Measurements from ENCODE around the gene NPTX1.
A peak's percentile ranks its signal among the peaks of the same experiment; 100 is the strongest.

NPTX1 gene

GRCh38 chr17:80442764-80443163 lies 33.6 kb downstream of the NPTX1 start:
- H3K4me1 ChIP-seq (ENCODE audit: insufficient read depth, poor library complexity, severe bottlenecking) = no peaks in the 10 kb centered on the region
- no peaks in the 10 kb centered on the region for H3K36me3 ChIP-seq (ENCODE audit: low read depth)
- no peaks in the 10 kb centered on the region for H3K27me3 ChIP-seq (ENCODE audit: insufficient read depth, poor library complexity, severe bottlenecking)
- H3K27ac ChIP-seq (ENCODE audit: poor library complexity, severe bottlenecking) = no peak overlapping the region
- no peak for DNase-seq (ENCODE audit: low spot score)
- TF ChIP-seq CTCF (IDR thresholded peaks at IDR 0.05; ENCODE audit: poor library complexity, severe bottlenecking) = no peak
- no peak overlapping the region for H3K4me3 ChIP-seq (ENCODE audit: severe bottlenecking)
- H3K9me3 ChIP-seq (ENCODE audit: severe bottlenecking) = no peaks in the 10 kb centered on the region
- no peak for ATAC-seq (ENCODE audit: low read depth)

GRCh38 chr17:80442323-80442659 lies 34.1 kb downstream of the NPTX1 start:
- ATAC-seq (ENCODE audit: low read depth) (no peak), DNase-seq (ENCODE audit: low spot score) (no peak)
- H3K4me3 ChIP-seq (ENCODE audit: severe bottlenecking) = no peak overlapping the region
- H3K9me3 ChIP-seq (ENCODE audit: severe bottlenecking) = no peaks in the 10 kb centered on the region
- H3K4me1 ChIP-seq (ENCODE audit: insufficient read depth, poor library complexity, severe bottlenecking) = no peaks in the 10 kb centered on the region
- H3K36me3 ChIP-seq (ENCODE audit: low read depth) = no peaks in the 10 kb centered on the region
- no peak overlapping the region for H3K27ac ChIP-seq (ENCODE audit: poor library complexity, severe bottlenecking)
- H3K27me3 ChIP-seq (ENCODE audit: insufficient read depth, poor library complexity, severe bottlenecking) = no peaks in the 10 kb centered on the region
- TF ChIP-seq CTCF (IDR thresholded peaks at IDR 0.05; ENCODE audit: poor library complexity, severe bottlenecking) = no peak

- TF ChIP-seq CTCF (IDR thresholded peaks at IDR 0.05; ENCODE audit: poor library complexity, severe bottlenecking) = no peak
- Histone ChIP-seq H3K27me3 (ENCODE audit: insufficient read depth, poor library complexity, severe bottlenecking) (no peaks in the 10 kb centered on the region), H3K4me1 (ENCODE audit: insufficient read depth, poor library complexity, severe bottlenecking) (no peaks in the 10 kb centered on the region), H3K36me3 (ENCODE audit: low read depth) (no peaks in the 10 kb centered on the region), H3K27ac (ENCODE audit: poor library complexity, severe bottlenecking) (no peak overlapping the region), H3K9me3 (ENCODE audit: severe bottlenecking) (no peaks in the 10 kb centered on the region), H3K4me3 (ENCODE audit: severe bottlenecking) (no peak overlapping the region)
- ATAC-seq (ENCODE audit: low read depth) (no peak), DNase-seq (ENCODE audit: low spot score) (no peak)
Observed at GRCh38 chr17:80441598-80442322, 34.6 kb downstream of the NPTX1 start.

- DNase-seq (ENCODE audit: low spot score) = no peak
Observed at GRCh38 chr17:80441133-80441578, 35.3 kb downstream of the NPTX1 start.

More at GRCh38 chr17:80441133-80441578, 35.3 kb downstream of the NPTX1 start:
- TF ChIP-seq CTCF (IDR thresholded peaks at IDR 0.05; ENCODE audit: poor library complexity, severe bottlenecking) = no peak
- H3K4me3 ChIP-seq (ENCODE audit: severe bottlenecking) = no peak overlapping the region
- H3K27ac ChIP-seq (ENCODE audit: poor library complexity, severe bottlenecking) = no peak overlapping the region
- H3K4me1 ChIP-seq (ENCODE audit: insufficient read depth, poor library complexity, severe bottlenecking) = no peaks in the 10 kb centered on the region
- peak; percentile 67; the same call in 1 of the 3 replicates for ATAC-seq (ENCODE audit: low read depth)
- no peaks in the 10 kb centered on the region for H3K9me3 ChIP-seq (ENCODE audit: severe bottlenecking)
- H3K36me3 ChIP-seq (ENCODE audit: low read depth) = no peaks in the 10 kb centered on the region
- no peaks in the 10 kb centered on the region for H3K27me3 ChIP-seq (ENCODE audit: insufficient read depth, poor library complexity, severe bottlenecking)

Data from RWPE2 (cell line).